HG03521 (cell line): Measurements from ENCODE around the gene VWA2.

ENCODE experiments used
- ATAC-seq: cut with Tn5 transposase; IDR thresholded peaks from one replicate; pipeline ENCODE4 v1.9.1; 2021; ENCODE audit warnings: mild to moderate bottlenecking, moderate library complexity; ENCODE audit not compliant: unreplicated experiment

The VWA2 gene

DNA sequence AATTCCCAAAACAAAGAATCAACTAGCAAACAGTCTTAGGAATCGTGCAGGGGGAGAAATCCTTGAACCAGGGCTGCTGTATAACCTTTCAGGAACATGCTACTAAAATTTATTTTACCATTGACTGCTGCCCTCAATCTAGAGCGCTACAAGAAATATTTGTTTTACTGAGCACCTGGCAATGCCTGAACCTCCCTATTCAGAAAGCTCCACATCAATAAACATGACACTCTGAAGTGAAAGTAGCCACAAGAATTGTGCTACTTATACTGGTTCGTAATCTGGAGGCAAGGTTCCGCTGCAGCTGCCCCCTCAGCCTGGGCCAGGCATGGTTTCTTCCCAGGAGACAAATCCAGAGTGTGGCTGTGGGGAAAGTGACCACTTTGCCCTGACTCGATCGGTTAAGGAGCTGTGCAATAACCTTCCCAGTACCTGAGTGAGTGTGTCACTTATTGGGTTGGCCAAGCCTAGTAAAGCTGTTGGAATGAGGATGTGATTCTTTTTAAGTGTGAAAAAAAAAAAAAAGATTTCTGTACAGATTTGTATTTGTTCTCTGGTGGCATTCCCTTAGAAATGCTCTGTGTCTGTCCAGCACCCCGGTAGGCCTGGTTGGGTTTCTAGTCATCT lies 7.7 kb downstream of the VWA2 start:
- ATAC-seq, result no peak

GRCh38 chr10:114250236-114250635 lies 11.2 kb downstream of the VWA2 start:
- no peak for ATAC-seq

DNA sequence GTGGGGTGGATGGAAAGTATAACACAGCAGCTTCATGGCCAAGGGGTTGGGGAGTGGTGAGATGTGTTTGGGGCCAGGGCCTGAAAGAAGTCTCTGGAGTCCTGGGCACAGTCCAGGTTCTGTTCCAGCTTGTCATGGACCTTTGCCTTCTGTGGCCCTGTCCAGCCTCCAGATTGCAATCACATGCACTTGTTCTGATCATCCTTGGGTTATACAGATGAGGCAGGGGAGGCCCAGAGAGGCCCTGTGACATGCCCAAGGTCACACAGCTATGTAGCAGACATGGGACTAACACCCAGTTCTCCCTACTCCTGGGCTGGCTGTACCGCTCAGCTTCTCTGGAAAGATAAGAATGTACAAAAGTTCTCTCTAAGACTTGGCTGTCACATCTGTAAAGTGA lies 11.7 kb downstream of the VWA2 start:
- ATAC-seq, result no peak

- no peak for ATAC-seq
These were observed 13.0 kb downstream of the VWA2 start for GRCh38 chr10:114252092-114252491.

DNA sequence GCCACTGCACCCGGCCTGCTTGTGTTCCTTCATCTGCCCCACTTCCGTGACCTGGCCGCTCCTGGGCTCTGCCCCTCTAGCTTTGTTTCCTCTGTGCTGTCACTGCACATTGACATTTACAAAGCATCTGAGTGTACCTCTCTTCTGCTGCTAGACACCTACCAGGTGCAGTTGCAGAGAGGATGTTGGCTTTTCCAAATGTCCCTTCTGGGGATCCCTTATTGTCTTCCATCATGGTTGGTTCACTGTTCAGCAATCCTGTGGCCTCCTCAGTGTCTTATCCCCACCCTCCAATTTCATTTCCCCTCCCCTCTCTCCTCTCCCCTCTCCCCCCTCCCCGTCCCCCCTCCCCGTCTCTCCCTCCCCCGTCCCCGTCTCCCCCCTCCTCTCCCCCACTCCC lies 13.8 kb downstream of the VWA2 start:
- ATAC-seq, result no peak

- ATAC-seq, result no peak
These were observed 16.2 kb downstream of the VWA2 start for GRCh38 chr10:114255227-114255626.

GRCh38 chr10:114256008-114256765 lies 17.1 kb downstream of the VWA2 start:
- no peak for ATAC-seq

DNA sequence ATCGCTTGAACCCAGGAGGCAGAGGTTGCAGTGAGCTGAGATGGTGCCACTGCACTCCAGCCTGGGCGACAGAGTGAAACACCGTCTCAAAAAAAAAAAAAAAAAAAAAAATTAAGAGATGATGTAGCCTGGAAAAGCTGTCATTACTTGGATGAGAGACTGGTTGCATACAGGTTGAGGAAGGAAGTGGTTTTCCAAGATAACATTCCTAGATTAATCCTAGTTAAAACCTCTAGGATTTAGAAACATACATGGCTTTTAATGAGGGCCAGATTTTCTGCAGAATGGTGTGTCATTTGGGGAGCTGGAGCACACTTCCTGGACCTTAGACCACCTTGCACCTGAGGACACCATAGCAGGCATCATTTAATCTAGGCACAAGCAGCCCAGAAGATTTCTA lies 17.8 kb downstream of the VWA2 start:
- no peak for ATAC-seq

- ATAC-seq, result no peak
These were observed 18.4 kb downstream of the VWA2 start for GRCh38 chr10:114257498-114257897.

DNA sequence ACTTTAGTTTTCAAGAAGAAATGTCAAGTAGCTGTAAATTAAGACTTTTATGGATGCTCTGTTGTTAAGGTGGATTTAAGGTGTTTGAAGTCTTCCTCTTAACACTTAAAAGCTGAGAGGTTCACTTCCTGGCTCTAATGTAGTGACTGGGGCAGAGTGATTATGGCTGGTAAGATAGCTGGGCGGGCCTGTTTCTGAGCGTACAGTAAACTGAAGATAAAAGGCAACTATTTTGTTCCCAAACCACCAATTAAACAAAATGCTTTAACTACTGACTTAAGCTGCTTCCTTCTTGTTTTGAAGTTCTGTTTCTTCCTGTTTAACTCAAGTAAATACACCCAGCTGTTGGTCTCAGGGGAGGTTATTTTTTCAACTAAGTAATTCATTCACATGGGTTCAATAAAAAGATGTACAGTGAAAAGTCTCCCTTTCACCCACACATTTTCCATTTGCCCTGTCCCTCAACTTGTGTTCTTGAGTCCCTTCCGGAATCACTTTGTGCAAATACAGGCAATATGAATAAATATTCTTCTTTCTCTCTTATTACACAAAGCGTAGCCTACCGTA lies 19.3 kb downstream of the VWA2 start:
- ATAC-seq, result no peak

GRCh38 chr10:114259824-114260223 lies 20.8 kb downstream of the VWA2 start:
- ATAC-seq, result no peak

DNA sequence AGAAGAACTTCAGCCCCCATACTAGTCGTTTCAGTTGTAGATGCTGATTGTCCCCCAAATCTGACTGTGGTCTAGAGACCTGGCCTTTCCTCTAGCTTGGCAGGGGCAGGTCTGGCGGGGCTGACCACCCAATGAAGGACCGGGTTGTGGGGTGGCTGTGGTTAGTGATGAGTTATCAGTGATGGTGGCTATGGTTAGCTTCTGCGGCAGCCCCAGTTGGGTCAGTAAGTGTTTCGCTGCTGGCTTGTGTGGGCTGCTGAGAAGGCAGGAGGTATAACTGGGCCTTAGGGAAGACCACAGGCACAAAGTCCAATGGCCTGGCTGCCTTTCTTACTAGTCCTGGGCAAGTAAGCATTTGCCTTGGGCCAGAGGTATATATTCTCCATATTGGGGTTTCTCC lies 21.3 kb downstream of the VWA2 start:
- no peak for ATAC-seq

- no peak for ATAC-seq
These were observed 22.0 kb downstream of the VWA2 start for GRCh38 chr10:114261076-114261475.

DNA sequence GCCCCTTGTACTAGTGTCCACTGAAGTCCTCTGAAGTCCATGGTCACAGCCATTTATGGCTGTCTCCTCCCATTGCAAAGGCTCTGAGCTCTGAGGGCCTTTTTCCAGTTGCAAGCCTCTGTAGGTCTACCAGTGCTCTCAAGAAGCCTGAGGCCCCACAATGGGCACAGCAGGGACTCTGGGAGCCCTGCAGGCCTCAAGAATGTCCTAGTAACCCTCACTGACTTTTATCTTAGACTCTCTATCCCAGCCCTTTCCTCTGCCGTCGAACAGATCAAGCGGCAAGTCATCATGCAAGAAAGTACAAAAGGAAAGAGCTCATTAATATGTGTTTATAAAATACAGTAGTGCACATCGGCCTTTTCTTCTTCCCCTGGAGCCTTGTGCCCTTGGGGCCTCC lies 23.4 kb downstream of the VWA2 start:
- ATAC-seq, result no peak

DNA sequence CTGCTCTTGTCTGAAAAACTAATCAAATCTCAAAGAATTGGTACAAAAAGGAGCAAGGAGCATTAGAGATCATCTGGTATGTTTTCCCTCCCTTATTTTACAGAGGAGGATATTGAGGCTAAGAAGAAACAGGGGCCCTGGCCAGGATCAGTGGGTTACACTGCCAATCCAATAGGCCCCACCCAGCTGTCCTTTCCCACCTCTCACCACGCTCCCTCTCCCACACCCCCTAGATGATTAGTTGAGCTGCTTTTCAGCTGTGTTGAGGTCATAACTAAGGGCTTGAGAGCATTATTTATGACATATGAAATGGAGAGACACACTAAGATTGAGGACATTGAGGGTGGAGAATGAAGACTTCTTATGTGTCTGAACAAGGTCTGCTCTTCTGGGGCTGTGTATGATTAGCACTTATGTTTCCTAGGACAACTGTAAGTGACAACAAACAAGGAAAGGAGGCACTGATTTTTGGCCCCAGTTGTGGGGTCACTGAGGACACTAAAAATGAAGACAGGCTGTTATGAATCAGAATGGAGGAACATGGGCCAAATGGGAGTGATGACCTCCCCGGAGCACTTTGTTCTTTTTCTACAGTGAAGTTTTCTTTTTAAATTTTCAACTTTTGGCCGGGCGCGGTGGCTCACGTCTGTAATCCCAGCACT lies 26.5 kb downstream of the VWA2 start:
- no peak for ATAC-seq

DNA sequence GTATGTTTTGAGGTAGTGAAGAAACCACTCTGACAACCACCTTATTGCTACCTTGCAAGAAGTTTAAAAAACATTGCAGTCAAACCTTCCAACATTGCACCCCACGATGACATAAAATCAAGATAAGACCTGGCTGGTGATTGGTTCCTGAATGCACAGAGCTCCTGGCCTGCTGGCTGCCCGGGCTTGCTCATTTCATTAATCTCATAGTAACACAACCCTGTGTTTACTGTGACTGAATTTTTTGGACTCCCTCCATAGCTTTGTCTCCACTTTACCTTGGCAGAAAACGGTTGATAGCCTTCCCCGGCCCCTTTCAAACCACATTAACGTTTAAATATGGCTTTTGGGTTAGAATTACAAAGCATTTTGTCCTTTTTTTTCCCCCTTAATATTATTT lies 27.5 kb downstream of the VWA2 start:
- no peak for ATAC-seq

GRCh38 chr10:114271075-114271778 lies 32.2 kb downstream of the VWA2 start:
- ATAC-seq, result no peak

- ATAC-seq, result no peak
These were observed 32.7 kb downstream of the VWA2 start for GRCh38 chr10:114271779-114272167.

- no peak for ATAC-seq
These were observed 33.6 kb downstream of the VWA2 start for GRCh38 chr10:114272696-114273095.

DNA sequence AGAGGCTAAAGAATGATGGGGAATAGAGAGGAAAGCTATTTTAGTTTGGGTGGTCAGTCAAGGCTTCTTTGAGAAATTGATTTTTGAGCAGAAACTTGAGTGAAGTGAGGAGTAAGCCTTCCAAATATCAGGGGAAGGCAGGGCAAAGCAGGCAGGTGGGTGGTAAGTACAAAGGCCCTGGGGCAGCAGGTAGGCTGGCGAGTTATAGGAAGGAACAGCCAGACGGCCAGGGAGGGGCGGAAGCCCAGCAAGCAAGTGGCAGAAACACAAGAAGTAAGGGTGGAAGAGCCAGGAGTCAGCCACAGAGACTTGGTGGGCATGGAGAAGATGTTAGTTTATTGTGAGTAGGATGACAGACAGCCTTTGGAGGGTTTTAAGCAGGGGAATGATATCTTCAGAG lies 34.9 kb downstream of the VWA2 start:
- ATAC-seq, result no peak
